ENCODE data around the gene BDP1.
"Not testable (repeated sequence)": the region's sequence is repeated elsewhere in the genome, so short reads cannot be mapped to it uniquely, and the experiment has no call there.

BDP1 gene

GRCh38 chr5:71597001-71597400 is 141.6 kb downstream of the BDP1 start:
- no peak for TF ChIP-seq CTCF (IDR thresholded peaks at IDR 0.05; ENCODE audit: control insufficient read depth, insufficient read depth, low read depth, low read length, missing control alignments)
- no peak overlapping the region for H3K4me3 ChIP-seq (ENCODE audit: control insufficient read depth, low read depth, low read length)
- no peak for DNase-seq (ENCODE audit: low read depth)

GRCh38 chr5:71600783-71601182 is 145.3 kb downstream of the BDP1 start:
- no peak for DNase-seq (ENCODE audit: low read depth)
- H3K4me3 ChIP-seq (ENCODE audit: control insufficient read depth, low read depth, low read length) = no peak overlapping the region
- no peak for TF ChIP-seq CTCF (IDR thresholded peaks at IDR 0.05; ENCODE audit: control insufficient read depth, insufficient read depth, low read depth, low read length, missing control alignments)

- TF ChIP-seq CTCF (IDR thresholded peaks at IDR 0.05; ENCODE audit: control insufficient read depth, insufficient read depth, low read depth, low read length, missing control alignments) = peak; percentile 62
- H3K4me3 ChIP-seq (ENCODE audit: control insufficient read depth, low read depth, low read length) = no peak overlapping the region
- peak; percentile 91 for DNase-seq (ENCODE audit: low read depth)
Observed at GRCh38 chr5:71601222-71602026, 146.0 kb downstream of the BDP1 start.

- not testable (repeated sequence) for DNase-seq (ENCODE audit: low read depth); H3K4me3 ChIP-seq (ENCODE audit: control insufficient read depth, low read depth, low read length)
Observed at GRCh38 chr5:71609916-71610315, 154.5 kb downstream of the BDP1 start.

- no peak for TF ChIP-seq CTCF (IDR thresholded peaks at IDR 0.05; ENCODE audit: control insufficient read depth, insufficient read depth, low read depth, low read length, missing control alignments)
- DNase-seq (ENCODE audit: low read depth) = no peak
- no peak overlapping the region for H3K4me3 ChIP-seq (ENCODE audit: control insufficient read depth, low read depth, low read length)
Observed at GRCh38 chr5:71615809-71616208, 160.4 kb downstream of the BDP1 start.
